Transverse colon (tissue), 4 donors: ENCODE results near the gene AP5M1. TPM values are rescaled to one million over a fixed set of nuclear protein-coding genes. Genes with fewer than 3 reads are reported as not detected.

Experiments used
- DNase-seq: peaks from one replicate; pipeline ENCODE4 v3.0.0-alpha.2; 2019
- H3K27ac ChIP-seq, 4 donors: fragments of 200-600 bp; sonication (generic); 2 replicates each; pipeline ENCODE4 v1.5.1; 2016 to 2018; ENCODE audit warnings: inconsistent platforms in 4 of 4
- H3K27me3 ChIP-seq: fragments of 200-600 bp; sonication (generic); 2 replicates; pipeline ENCODE4 v1.5.1; 2017; ENCODE audit warnings: inconsistent platforms
- H3K36me3 ChIP-seq, 4 donors: fragments of 200-600 bp; sonication (generic); 2 replicates each; pipeline ENCODE4 v1.5.1; 2017 to 2019; ENCODE audit warnings: inconsistent platforms in 4 of 4
- H3K4me1 ChIP-seq, 4 donors: fragments of 200-600 bp; sonication (generic); 2 replicates each; pipeline ENCODE4 v1.5.1; 2017 to 2020; ENCODE audit warnings: inconsistent platforms in 4 of 4
- H3K4me3 ChIP-seq, 4 donors: fragments of 200-600 bp; sonication (generic); 1 replicate in 1 of 4; 2 replicates in 3 of 4; pipeline versions ENCODE4 v1.5.1 to v1.6.1; 2017 to 2019; ENCODE audit warnings: inconsistent platforms in 4 of 4
- H3K9me3 ChIP-seq, 2 donors: fragments of 200-600 bp; sonication (generic); 2 replicates each; pipeline ENCODE4 v1.5.1; 2017 to 2019; ENCODE audit warnings: inconsistent platforms in 2 of 2
- CTCF ChIP-seq, 5 experiments: fragments of 200-600 bp in 3 of 5; fragments of 450-650 bp in 2 of 5; sonication (generic) in 3 of 5; IDR thresholded peaks; 1 replicate in 2 of 5; 2 replicates in 3 of 5; pipeline ENCODE4 v1.5.1; 2016 to 2017; ENCODE audit warnings: antibody characterized with exemption in 5 of 5, inconsistent platforms in 3 of 5, mild to moderate bottlenecking in 2 of 5, moderate library complexity in 1 of 5
- EP300 ChIP-seq: sonication (generic); formaldehyde crosslinking; IDR thresholded peaks from one replicate; pipeline ENCODE4 v1.6.1; 2017; ENCODE audit warnings: antibody characterized with exemption, low read depth
- POLR2A ChIP-seq: fragments of 450-650 bp; IDR thresholded peaks from one replicate; pipeline ENCODE4 v1.6.1; 2016; ENCODE audit warnings: antibody characterized with exemption, mild to moderate bottlenecking, moderate library complexity
- POLR2AphosphoS5 ChIP-seq, 3 donors: sonication (generic); formaldehyde crosslinking; IDR thresholded peaks; one replicate each; pipeline ENCODE4 v1.6.1; 2016; ENCODE audit warnings: antibody characterized with exemption in 3 of 3
- WGBS, 2 donors: methylation state at CpG; one replicate each; pipeline ENCODE4 v1.1.5; 2018; ENCODE audit warnings: low coverage in 1 of 2; 5-methylcytosine and 5-hydroxymethylcytosine counted together
- in situ Hi-C, 4 donors: fragments of 200-750 bp; cut with MboI; loops; one replicate each; pipeline versions ENCODE4 v1.15.0 to v1.15.1; 2017; ENCODE audit warnings: low sequenced_read_pairs in 3 of 4, low pct_ligation_motif_present in 1 of 4, low pct_unique_long_range_greater_than_20kb in 1 of 4
- intact Hi-C: fragments of 100-400 bp; cut with DNase I; formaldehyde crosslinking; loops from one replicate; pipeline ENCODE4 v1.15.1; 2023; ENCODE audit warnings: low total_unique reads
- total RNA-seq, 4 donors: library from RNA; depleted of rRNA; stranded (reverse); fragments of >200 nt; gene quantifications; one replicate each; pipeline ENCODE4 v1.1.0, GENCODE V29; 2016

Gene AP5M1
- total RNA-seq, 4 donors from 2014 or later: 45.9 to 143 (median 75.5) TPM

GRCh38 chr14:57291692-57292647, 23.2 kb downstream of the AP5M1 start:
- Histone ChIP-seq H3K27ac (no peak overlapping the region), H3K4me1 (peaks cover 0 to 7% (median 0%) of the 10 kb centered on the region in 4 donors), H3K4me3 (no peak overlapping the region), H3K36me3 (peaks cover 0 to 24% (median 8%) of the 10 kb centered on the region in 4 donors), H3K9me3 (no peaks in the 10 kb centered on the region), H3K27me3 (no peaks in the 10 kb centered on the region)
- no peak for DNase-seq
- in situ Hi-C loops (no loop called here), intact Hi-C loops (no loop called here)
- TF ChIP-seq POLR2A: no peak
- TF ChIP-seq CTCF (IDR thresholded peaks at IDR 0.05): no peak
- no peak for TF ChIP-seq POLR2AphosphoS5 (IDR thresholded peaks at IDR 0.05)
- TF ChIP-seq EP300: no peak
- WGBS, 2 donors: 62 to 74% methylated on average over 6 of the region's 6 CpGs

- WGBS, 2 donors: 83 to 96% methylated on average over 1 of the region's 1 CpG
- H3K27me3 ChIP-seq: no peaks in the 10 kb centered on the region
- no peaks in the 10 kb centered on the region for H3K9me3 ChIP-seq
- no peak overlapping the region for H3K4me3 ChIP-seq
- DNase-seq: no peak
- peaks cover 0 to 4% (median under 1%) of the 10 kb centered on the region in 4 donors for H3K36me3 ChIP-seq
- in situ Hi-C loops (no loop called here), intact Hi-C loops (no loop called here)
- H3K27ac ChIP-seq: no peak overlapping the region
- H3K4me1 ChIP-seq: peaks cover 0 to 7% (median 0%) of the 10 kb centered on the region in 4 donors
- TF ChIP-seq POLR2AphosphoS5 (IDR thresholded peaks at IDR 0.05) (no peak), CTCF (IDR thresholded peaks at IDR 0.05) (peak in 1 of 5 experiments; percentile 14)
Measured at GRCh38 chr14:57293866-57294837, 25.4 kb downstream of the AP5M1 start.

GRCh38 chr14:57295239-57295638, 26.5 kb downstream of the AP5M1 start:
- Histone ChIP-seq H3K4me3 (no peak overlapping the region), H3K36me3 (no peaks in the 10 kb centered on the region), H3K9me3 (no peaks in the 10 kb centered on the region), H3K27me3 (no peaks in the 10 kb centered on the region), H3K27ac (no peak overlapping the region), H3K4me1 (peaks cover 0 to 4% (median 0%) of the 10 kb centered on the region in 4 donors)
- WGBS, 2 donors: 28 to 31% methylated on average over 1 of the region's 1 CpG
- in situ Hi-C loops (no loop called here), intact Hi-C loops (no loop called here)
- TF ChIP-seq POLR2AphosphoS5 (IDR thresholded peaks at IDR 0.05): no peak
- TF ChIP-seq POLR2A: no peak
- no peak for DNase-seq

GRCh38 chr14:57297852-57298251, 29.1 kb downstream of the AP5M1 start:
- in situ Hi-C loops (no loop called here), intact Hi-C loops (no loop called here)
- Histone ChIP-seq H3K27me3 (no peaks in the 10 kb centered on the region), H3K4me1 (no peaks in the 10 kb centered on the region), H3K36me3 (no peaks in the 10 kb centered on the region), H3K9me3 (no peaks in the 10 kb centered on the region), H3K4me3 (no peak overlapping the region), H3K27ac (no peak overlapping the region)
- TF ChIP-seq POLR2A: no peak
- no peak for TF ChIP-seq EP300
- TF ChIP-seq CTCF (IDR thresholded peaks at IDR 0.05): no peak
- no peak for TF ChIP-seq POLR2AphosphoS5 (IDR thresholded peaks at IDR 0.05)
- DNase-seq: no peak
- WGBS, 2 donors: 93 to 98% methylated on average over 4 of the region's 4 CpGs
